ENCODE data around the gene PHF14. TPM values are rescaled to one million over a fixed set of nuclear protein-coding genes. Genes with fewer than 3 reads are reported as not detected.
"Not testable (repeated sequence)": the region's sequence is repeated elsewhere in the genome, so short reads cannot be mapped to it uniquely, and the experiment has no call there.

The PHF14 gene
- total RNA-seq, 1 donor from 2014 or later, result 26.0 TPM

DNA sequence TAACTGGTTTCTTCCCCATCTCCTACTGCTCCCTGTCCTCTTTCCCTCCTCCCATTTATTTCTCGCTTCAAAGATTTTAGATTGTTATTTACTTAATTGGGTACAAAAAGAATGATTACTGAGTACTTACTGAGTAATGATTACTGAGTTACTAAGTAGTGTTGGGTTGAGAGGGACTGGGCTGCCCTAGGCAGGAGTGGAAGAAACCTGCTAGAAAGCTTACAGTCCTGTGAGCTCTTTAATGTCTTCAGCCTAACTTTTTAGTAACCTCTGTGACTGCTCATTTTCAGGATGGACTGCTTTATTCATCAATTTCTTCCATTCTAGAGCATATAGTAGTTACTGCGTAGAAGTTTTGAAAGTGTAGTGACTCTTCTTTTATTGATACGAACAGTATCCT, 7.6 kb downstream of the PHF14 start:
- no peak for DNase-seq (ENCODE audit: low spot score)

DNA sequence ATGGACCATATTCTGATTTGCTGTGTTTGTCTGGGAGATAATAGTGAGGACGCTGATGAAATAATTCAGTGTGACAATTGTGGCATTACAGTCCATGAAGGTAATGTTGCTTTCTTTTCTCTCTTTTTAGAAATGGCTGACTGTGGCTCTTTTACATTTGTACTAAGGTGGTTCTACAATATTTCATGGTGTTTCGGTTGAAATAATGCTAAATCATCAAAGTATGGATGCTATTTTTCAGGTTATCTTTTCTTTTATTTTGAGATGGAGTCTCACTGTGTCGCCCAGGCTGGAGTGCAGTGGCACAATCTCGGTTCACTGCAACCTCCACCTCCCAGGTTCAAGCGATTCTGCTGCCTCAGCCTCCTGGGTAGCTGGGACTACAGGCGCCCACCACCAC, 17.1 kb downstream of the PHF14 start:
- not testable (repeated sequence) for DNase-seq (ENCODE audit: low spot score)

DNA sequence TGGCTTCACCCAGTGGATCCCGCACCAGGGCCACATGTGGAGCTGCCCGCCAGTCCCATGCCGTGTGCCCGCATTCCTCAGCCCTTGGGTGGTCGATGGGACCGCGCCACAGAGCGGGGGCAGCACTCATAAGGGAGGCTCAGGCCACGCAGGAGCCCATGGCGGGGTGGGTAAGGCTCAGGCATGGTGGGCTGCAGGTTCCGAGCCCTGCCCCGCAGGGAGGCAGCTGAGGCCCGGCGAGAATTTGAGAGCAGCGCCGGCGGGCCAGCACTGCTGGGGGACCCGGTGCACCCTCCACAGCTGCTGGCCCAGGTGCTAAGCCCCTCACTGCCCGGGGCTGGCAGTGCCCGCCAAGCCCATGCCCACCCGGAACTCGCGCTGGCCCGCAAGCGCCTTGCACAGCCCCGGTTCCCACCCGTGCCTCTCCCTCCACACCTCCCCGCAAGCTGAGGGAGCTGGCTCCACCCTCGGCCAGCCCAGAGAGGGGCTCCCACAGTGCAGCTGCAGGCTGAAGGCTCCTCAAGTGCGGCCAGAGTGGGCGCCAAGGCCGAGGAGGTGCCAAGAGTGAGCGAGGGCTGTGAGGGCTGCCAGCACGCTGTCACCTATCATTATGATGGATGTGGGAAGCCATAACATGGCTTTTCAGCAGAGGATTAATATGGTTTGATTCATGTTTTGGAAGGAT, 22.0 kb downstream of the PHF14 start:
- not testable (repeated sequence) for DNase-seq (ENCODE audit: low spot score)

DNA sequence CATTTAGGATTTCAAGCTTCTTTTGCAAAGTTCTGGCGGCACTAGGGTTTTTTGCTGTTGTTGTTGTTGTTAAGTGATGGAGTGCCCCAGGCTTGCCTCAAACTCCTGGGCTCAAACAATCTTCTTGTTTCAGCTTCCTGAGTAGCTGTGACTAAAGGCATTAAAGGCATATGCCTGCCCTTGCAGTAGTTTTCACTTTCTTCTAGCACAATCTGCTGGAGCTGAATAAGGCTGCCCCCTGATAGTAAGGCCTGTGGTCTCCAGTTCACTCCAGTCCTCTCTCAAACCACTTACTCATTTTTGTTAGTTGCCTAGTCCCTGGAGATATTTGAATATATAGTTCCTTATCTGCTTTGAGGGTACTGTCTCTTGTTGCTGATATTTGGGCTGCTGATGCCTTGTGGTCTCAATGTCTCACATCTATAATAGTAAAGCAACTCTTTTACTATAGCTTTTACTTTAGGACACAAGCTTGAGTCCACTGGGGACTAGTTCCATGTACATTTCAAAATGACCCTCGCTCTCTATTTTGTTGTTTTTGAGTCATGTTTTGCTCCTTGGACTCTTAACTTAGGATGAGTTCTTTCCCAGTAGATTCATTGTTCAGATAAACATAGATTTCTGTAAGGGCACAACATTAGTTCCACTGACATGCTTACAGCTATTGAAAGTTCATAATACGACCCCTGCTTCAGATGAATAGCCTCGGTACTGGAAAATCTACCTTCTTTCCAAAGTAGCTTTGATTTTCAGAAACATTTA, 25.5 kb downstream of the PHF14 start:
- no peak for DNase-seq (ENCODE audit: low spot score)

DNA sequence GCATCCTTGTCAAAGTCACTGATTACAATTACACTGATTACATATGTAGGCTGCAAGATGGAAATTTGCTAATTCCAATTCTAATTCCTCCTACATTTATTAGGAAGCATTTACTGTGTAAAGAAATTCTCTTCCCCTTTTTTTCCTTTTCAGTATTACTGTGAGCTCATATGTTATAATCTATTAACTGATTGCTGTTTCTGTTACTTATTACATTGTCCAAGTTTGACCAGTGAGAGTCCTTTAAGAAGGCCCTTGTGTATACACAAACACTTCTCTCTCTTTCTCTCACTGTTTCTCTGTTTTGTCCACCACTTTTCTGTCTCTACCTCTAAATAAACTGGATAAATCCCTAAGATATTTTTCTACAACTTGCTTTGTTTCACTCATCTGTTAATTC, 31.5 kb downstream of the PHF14 start:
- no peak for DNase-seq (ENCODE audit: low spot score)

DNA sequence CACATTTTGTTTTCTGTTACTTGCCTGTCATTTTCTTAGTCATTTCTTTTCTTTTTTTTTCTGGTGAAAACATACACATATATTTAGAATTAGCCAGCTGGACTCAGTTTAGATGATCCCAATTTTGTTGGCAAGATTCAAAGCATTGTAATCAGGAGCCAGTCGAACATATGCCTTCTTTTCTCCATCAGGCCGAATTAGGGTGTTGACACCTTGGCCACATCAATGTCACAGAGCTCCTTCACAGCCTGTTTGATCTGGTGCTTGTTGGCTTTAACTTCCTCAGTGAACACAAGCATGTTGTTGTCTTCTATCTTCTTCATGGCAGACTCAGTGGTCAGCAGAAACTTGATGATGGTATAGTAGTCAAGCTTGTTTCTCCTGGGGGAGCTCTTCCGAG, 32.6 kb downstream of the PHF14 start:
- no peak for DNase-seq (ENCODE audit: low spot score)

DNA sequence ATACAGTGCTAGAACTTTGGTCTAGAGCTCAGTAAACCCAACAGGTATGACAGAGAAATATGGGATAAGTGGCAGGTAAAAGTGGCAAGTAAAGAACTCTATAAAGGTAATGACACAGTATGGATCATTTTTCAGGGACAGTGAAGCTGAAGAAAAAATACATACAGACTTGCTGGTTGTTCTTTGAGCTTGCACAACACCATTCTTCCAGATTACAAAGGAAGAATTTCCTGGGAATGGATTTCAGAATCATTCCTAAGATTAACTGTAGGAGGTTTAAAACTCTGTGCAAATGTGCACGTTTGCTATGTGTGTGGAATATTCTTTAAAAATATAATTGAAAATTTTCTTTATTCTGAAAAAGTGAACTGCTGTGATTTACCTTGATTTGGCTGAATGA, 36.0 kb downstream of the PHF14 start:
- no peak for DNase-seq (ENCODE audit: low spot score)

DNA sequence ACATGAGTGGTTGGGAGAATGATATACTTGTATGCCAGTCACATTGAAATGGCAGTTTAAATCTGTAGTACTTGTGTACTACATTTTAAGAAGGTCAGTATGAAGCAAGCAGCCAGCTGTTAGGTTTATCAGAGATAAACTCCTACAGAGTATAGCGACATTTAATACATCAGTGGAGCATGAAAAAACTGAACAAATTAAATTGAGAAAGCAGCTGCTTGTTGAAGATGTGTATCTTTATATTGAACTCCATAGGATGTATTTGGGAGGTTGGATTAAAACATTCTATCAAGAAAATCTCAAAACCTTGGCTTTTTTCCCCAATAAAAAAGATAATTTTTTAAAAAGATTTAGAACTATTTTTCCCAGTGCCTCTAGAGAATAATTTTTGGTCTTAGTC, 47.8 kb downstream of the PHF14 start:
- no peak for DNase-seq (ENCODE audit: low spot score)

DNA sequence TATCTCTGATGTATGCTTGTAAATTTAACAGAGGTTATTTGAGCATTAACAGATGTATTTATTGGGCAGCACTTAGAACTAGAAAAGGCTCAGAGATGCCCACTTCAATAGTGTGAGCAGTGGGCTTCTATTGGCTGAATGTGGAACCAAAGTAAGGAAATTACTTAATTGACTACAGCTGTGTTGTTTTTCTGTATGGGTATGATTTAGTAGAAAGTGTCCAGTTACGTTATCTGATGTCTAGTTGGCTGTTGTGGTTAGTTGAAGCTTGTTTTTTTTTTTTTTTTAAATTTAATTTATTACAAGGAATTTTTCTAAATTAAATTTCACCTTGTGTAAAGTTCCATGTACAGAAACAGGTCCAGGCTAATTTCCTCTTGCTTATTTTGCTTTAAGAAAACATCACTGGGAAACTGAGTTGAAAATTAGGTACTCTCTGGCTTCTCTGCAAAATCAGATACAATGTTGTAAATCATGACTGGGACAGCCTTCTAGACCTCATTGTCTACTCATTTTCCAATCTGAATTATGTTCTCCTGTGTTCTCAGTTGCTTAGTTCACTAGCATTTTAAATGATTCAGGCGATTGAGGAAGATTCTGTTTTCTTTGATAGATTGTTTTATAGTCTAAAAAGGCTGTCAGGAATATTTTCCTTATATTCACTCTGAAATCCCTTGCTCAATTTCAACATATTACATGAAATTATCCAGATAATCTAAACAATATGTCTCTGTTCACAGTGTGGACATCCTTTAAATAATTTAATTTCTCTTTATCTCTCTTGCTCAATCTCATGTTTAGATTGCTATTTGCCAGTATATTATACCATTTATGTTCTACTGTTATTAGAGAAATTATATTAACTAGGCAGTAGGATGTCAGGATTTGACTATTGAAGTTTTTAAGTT, 53.0 kb downstream of the PHF14 start:
- DNase-seq (ENCODE audit: low spot score), result no peak

DNA sequence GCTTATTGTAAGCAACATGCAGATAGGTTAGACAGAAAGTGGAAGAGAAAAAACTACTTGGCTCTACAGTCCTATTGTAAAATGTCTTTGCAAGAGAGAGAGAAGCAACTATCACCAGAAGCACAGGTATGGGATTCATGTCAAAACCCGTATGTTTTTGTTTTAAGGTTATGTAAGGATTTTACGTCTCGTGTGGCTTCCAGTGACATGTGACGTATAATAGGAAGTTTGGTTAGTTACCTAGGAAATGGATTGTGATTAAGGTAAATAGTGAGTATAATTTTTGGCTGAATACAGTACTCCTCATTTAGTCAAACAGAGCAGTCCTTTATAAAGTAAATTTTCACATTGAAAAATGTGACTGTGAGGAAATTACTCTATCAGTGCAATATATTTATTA, 62.0 kb downstream of the PHF14 start:
- DNase-seq (ENCODE audit: low spot score), result no peak

DNA sequence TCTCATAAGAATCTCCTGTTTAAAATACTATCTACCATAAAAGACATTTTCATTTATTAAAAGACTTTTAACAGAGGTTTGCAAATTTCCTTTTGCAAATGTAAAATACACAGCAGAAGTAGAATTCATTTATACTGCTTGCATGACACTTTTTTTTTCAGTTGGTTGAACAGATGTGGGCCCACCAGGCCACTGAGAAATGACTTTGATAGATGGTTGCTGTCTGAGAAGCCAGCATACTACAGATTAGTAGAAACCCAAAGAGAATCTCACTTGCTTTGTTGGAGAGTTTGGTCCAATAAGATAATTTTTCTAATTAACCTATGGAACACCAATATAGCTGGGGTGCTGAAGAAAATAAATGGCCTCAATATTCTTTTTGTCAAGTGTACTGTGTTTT, 66.3 kb downstream of the PHF14 start:
- no peak for DNase-seq (ENCODE audit: low spot score)

DNA sequence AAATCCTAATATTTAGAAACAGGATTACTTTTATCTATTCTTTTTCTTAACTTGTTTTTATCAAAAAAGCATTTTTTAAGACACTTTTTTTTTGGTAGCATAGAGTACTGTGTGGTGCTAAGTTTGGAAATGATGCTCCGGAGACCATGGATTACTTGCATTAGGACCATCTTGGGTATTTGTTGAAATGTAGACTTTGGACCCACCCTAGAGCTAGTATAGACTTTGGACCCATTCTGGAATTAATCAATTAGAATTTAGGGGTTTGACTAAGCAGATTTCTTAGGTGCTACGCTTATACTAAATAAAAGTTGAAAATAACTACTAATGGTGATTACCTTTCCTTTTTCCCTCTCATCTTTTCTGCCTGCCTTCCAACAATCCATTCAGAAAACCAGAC, 80.4 kb downstream of the PHF14 start:
- DNase-seq (ENCODE audit: low spot score), result no peak

DNA sequence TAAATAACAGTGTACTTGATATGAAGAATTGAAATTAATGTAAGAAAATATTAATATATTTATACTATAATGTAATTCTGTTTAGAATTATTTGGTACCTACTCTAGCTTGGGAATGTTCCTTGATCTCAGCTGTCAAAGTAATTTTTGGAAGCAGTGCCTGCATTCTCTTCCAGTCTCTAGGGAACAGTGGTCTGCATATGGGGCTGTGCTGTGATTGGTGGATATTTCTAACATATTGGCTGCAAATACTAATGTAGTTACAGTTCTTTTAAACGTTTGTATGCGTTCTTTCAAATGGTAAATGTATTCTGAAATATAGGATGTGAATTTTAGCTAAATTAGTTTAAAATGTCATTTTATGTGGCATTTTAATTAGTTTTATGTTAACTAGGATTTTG, 87.2 kb downstream of the PHF14 start:
- no peak for DNase-seq (ENCODE audit: low spot score)

DNA sequence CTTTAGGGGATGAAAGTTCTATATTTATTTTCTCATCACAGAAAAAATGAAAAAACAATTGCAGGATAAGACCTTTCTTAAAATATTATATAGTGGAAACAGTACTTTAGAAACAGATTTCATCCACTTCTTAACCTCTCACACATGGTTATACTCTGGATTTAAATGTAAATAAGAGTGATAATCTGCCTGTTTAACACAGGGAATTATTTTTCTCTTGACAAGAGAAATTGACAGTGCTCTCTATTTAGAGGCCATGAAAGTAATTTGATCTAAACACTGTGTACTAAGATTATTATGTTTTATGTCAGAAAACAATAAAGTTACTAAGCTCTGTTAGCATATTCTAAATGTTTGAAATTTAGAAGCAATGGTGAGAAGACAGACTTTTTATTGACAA, 88.4 kb downstream of the PHF14 start:
- no peak for DNase-seq (ENCODE audit: low spot score)

DNA sequence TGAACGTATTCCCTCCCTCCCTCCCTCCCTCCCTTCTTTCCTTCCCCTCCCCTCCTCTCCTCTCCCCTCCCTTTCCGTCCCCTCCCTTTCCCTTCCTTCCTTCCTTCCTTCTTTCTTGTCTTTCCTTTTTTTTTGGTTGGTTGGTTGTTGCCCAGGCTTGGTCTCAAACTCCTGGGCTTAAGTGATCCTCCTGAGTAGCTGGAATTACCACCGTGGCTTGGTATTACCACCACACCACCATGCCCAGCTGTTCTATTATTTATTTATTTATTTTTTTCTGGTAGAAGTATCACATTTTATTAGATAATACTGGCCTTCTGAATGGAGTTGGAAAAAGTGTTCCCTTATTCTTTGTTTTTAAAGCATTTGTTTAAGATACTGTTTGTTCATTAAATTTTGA, 95.9 kb downstream of the PHF14 start:
- DNase-seq (ENCODE audit: low spot score), result no peak

DNA sequence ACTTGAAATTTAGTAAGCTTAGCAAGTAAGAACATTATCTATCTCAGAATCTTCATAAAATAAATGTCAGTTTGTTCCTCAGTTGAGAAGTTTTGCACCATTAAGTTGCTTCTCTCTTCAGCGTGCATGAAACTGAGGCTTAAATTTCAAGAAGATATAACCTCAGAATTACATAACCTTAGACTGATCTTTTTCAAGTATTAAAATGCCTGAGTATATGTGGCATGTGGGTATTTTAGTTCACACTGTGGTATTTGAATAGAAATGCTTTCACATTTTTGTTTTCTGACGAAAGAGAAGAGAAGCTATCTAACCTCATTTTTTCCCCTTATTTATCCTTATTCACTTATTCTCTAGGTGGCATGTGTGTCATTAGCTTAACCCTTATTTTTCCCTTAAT, 104.1 kb downstream of the PHF14 start:
- DNase-seq (ENCODE audit: low spot score), result no peak

DNA sequence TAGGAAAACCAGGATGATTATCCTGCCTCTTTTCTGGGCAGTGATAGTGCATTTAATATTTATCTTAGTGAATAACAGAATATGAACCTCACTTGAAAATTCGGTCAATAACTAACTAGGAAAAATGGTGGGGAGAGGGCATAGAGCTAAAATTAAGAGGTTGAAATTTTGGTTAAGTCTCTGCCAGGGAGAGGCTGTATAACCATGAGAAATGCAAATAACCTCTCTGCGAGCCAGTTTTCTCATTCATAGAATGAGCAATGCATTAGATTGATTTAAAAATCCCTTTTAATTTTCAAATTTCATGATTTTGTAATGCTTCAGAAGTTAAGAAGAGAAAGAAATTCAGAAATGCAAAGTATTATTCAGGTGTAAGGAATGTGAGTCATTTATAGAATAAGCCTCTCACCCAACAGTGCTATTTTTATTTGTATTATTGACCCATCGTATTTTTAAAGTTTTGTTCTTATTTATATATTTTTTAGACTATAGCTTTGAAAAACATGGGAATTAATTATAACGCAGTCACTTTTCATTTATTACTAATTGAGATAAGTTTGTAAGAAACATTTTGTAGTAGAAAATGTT, 104.7 kb downstream of the PHF14 start:
- DNase-seq (ENCODE audit: low spot score), result no peak

DNA sequence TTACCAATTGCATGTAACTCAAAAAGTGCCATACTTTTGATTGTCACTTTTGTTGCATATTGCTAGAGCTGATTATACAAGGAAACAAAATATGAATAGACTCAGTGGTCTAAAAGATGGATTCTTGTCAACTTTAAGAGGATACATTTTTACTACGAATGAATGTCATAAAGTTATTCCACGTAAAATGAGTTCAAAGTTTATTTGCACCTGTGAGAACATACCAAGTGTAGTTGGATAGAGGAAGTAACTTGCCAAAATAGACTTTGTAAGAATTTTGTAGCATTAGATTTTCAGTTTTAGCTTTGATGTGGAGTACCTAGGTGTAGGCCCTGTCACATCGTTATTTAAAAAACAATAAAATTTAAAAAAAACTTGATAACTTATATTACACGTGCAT, 106.2 kb downstream of the PHF14 start:
- DNase-seq (ENCODE audit: low spot score), result no peak

DNA sequence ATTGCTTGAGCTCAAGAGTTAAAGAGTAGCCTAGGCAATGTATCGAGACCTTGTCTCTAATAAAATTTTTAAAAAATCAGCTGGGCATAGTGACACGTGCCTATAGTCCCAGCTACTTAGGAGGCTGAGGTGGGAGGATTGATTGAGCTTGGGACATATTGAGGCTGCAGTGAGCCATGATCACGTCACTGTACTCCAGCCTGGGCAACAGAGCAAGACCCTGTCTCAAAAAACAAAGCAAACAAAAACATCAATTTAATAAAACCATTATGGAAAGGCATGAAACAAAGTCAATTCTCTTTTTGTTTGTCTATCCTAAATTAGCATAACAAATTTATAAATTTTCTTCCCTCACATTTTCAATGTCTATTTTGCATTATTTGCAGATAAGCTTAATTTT, 108.4 kb downstream of the PHF14 start:
- DNase-seq (ENCODE audit: low spot score), result no peak

DNA sequence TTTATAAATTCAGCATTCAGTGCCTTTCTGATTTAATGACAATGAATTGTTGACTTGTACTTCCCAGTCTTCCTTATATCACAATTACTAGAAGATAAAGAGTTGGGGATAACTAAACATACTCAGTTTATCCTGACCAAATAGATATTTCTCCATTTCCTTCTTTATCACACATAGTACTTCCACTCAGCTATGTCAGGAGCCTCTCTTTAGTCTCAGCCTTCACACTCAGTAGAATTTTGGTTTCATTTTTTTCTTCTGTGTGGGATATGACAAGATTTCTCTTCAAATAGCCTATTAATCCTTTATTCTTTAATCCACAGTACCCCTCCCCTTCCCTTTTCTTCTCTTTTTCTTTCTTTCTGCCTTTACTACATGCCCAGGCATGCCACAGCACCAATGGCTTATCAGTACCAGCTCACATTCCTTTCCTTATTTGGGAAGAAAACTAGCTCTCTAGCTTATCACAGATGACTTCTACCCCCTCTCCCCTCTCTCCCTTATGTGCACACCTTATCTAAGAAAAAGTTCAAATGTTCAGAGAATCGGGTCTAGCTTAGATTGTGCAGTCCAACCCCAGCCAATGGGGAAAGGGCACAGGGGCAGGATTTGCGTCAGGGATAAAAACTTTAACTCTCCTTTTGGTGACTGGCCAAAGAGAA, 109.0 kb downstream of the PHF14 start:
- no peak for DNase-seq (ENCODE audit: low spot score)

DNA sequence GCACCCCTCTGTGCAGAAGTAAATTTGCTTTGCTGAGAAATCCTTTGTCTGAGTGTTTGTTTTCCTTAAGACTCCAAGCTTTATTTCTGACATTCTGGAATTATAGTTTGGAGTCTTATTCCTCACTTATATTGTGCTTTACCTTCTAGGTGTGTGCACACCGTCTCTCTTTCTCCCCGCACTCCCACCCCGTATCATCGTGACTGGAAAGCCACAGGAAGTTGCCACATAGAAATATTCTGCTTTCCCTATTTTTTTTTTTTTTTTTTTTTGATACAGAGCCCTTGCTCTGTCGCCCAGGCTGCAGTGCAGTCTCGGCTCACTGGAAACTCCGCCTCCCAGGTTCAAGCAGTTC, 109.5 kb downstream of the PHF14 start:
- no peak for DNase-seq (ENCODE audit: low spot score)

Data from mesenteric fat pad (tissue), 1 donor.